PC-9 (cell line): ENCODE data around the gene SELENOF. TPM values are rescaled to one million over a fixed set of nuclear protein-coding genes. Genes with fewer than 3 reads are reported as not detected.

Experiments used
- BruUV-seq: library from RNA; stranded (reverse); fragments of 400-500 nt; replicated peaks from 2 replicates; lab custom pipeline; 2021; lab: Mats Ljungman, UMichigan
- CTCF ChIA-PET: fragments of 300-600 bp; sonication (Branson Sonifier 250); formaldehyde crosslinking; loops from one replicate; lab custom pipeline; 2022; ENCODE audit warnings: antibody characterized with exemption; lab: Charles Lee
- POLR2A ChIA-PET: fragments of 300-600 bp; sonication (Branson Sonifier 250); formaldehyde crosslinking; loops from one replicate; lab custom pipeline; 2022; ENCODE audit warnings: antibody characterized with exemption; ENCODE audit not compliant: unreplicated experiment; lab: Charles Lee
- DNase-seq, 2 experiments: peaks; one replicate each; pipeline versions ENCODE4 v3.0.0 to v3.0.0-alpha.2; 2015 to 2022; ENCODE audit warnings: mixed read lengths in 1 of 2
- H2AFZ ChIP-seq: fragments of 200-600 bp; sonication (generic); 2 replicates; pipeline ENCODE4 v1.8.1; 2017; ENCODE audit warnings: antibody characterized with exemption
- H3F3A ChIP-seq: fragments of 200-600 bp; sonication (generic); 2 replicates; pipeline ENCODE4 v1.8.1; 2017; ENCODE audit warnings: antibody characterized with exemption, mild to moderate bottlenecking, low read depth; ENCODE audit not compliant: insufficient read depth
- H3K27ac ChIP-seq: fragments of 200-600 bp; sonication (generic); 2 replicates; pipeline ENCODE4 v1.6.1; 2016; ENCODE audit warnings: mixed run types
- H3K27me3 ChIP-seq: fragments of 200-600 bp; sonication (generic); 2 replicates; pipeline ENCODE4 v1.6.1; 2016; ENCODE audit warnings: low read depth, mixed run types; ENCODE audit not compliant: insufficient read depth
- H3K36me3 ChIP-seq: fragments of 200-600 bp; sonication (generic); 2 replicates; pipeline ENCODE4 v1.6.1; 2016; ENCODE audit warnings: low read depth, mixed run types
- H3K4me1 ChIP-seq: fragments of 200-600 bp; sonication (generic); replicated peaks from 2 replicates; pipeline ENCODE4 v1.6.1; 2016; ENCODE audit warnings: mixed run types; ENCODE audit not compliant: insufficient read depth
- H3K4me2 ChIP-seq: fragments of 200-600 bp; sonication (generic); 2 replicates; pipeline ENCODE4 v1.6.1; 2017; ENCODE audit warnings: mixed run types
- H3K4me3 ChIP-seq: fragments of 200-600 bp; sonication (generic); 2 replicates; pipeline ENCODE4 v1.6.1; 2016; ENCODE audit warnings: mixed run types
- H3K79me2 ChIP-seq: fragments of 200-600 bp; sonication (generic); 2 replicates; pipeline ENCODE4 v1.6.1; 2017; ENCODE audit warnings: low read depth, mixed run types
- H3K9me2 ChIP-seq: fragments of 200-600 bp; sonication (generic); 2 replicates; pipeline ENCODE4 v1.8.1; 2017; ENCODE audit warnings: mild to moderate bottlenecking; ENCODE audit not compliant: insufficient read depth
- H3K9me3 ChIP-seq: fragments of 200-600 bp; sonication (generic); 2 replicates; pipeline ENCODE4 v1.8.1; 2016; ENCODE audit warnings: low read depth; ENCODE audit not compliant: insufficient read depth
- H4K20me1 ChIP-seq: fragments of 200-600 bp; sonication (generic); 2 replicates; pipeline ENCODE4 v1.8.1; 2017; ENCODE audit not compliant: insufficient read depth
- EZH2 ChIP-seq: fragments of 200-600 bp; sonication (generic); IDR thresholded peaks from 2 replicates; pipeline ENCODE4 v1.8.0; 2017; ENCODE audit warnings: antibody characterized with exemption, low read depth
- intact Hi-C: fragments of 100-400 bp; cut with micrococcal nuclease; formaldehyde crosslinking; loops from one replicate; pipeline ENCODE4 v1.10.0; 2022; ENCODE audit not compliant: unreplicated experiment
- total RNA-seq: library from RNA; stranded (reverse); gene quantifications from 2 replicates; pipeline ENCODE4 v1.2.3, GENCODE V29; 2021
- TF ChIP-seq, protein P1 (sequence below): fragments of 200-600 bp; sonication (generic); conservative IDR thresholded peaks from 2 replicates; pipeline ENCODE4 v1.6.1; 2017; ENCODE audit warnings: mixed run types, antibody characterized with exemption, mild to moderate bottlenecking, moderate library complexity

Gene SELENOF
- total RNA-seq, 1 experiment from 2014 or later, result 137 TPM

- no peak for DNase-seq
- peaks cover 7% of the 10 kb centered on the region for H3F3A ChIP-seq
- H3K4me2 ChIP-seq, result no peak overlapping the region
- no peaks in the 10 kb centered on the region for H4K20me1 ChIP-seq
- intact Hi-C loops, result no loop called here
- CTCF ChIA-PET, result no interaction called here
- H3K4me1 ChIP-seq, result peaks cover 13% of the 10 kb centered on the region
- no peaks in the 10 kb centered on the region for H3K36me3 ChIP-seq
- peaks cover 8% of the 10 kb centered on the region; the same call in 1 of the 2 replicates for H3K27me3 ChIP-seq
- BruUV-seq, result no TSS peak
- no peaks in the 10 kb centered on the region for H3K9me3 ChIP-seq
- H2AFZ ChIP-seq, result no peak overlapping the region
- no peaks in the 10 kb centered on the region for H3K9me2 ChIP-seq
- no peak overlapping the region for H3K27ac ChIP-seq
- no peak overlapping the region for H3K4me3 ChIP-seq
- POLR2A ChIA-PET, result no interaction called here
- TF ChIP-seq EZH2, result no peak
- TF ChIP-seq, protein P1, sequence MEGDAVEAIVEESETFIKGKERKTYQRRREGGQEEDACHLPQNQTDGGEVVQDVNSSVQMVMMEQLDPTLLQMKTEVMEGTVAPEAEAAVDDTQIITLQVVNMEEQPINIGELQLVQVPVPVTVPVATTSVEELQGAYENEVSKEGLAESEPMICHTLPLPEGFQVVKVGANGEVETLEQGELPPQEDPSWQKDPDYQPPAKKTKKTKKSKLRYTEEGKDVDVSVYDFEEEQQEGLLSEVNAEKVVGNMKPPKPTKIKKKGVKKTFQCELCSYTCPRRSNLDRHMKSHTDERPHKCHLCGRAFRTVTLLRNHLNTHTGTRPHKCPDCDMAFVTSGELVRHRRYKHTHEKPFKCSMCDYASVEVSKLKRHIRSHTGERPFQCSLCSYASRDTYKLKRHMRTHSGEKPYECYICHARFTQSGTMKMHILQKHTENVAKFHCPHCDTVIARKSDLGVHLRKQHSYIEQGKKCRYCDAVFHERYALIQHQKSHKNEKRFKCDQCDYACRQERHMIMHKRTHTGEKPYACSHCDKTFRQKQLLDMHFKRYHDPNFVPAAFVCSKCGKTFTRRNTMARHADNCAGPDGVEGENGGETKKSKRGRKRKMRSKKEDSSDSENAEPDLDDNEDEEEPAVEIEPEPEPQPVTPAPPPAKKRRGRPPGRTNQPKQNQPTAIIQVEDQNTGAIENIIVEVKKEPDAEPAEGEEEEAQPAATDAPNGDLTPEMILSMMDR, result no peak
- H3K79me2 ChIP-seq, result no peaks in the 10 kb centered on the region
Measured at GRCh38 chr1:86825319-86825718, 88.6 kb downstream of the SELENOF start.

DNA sequence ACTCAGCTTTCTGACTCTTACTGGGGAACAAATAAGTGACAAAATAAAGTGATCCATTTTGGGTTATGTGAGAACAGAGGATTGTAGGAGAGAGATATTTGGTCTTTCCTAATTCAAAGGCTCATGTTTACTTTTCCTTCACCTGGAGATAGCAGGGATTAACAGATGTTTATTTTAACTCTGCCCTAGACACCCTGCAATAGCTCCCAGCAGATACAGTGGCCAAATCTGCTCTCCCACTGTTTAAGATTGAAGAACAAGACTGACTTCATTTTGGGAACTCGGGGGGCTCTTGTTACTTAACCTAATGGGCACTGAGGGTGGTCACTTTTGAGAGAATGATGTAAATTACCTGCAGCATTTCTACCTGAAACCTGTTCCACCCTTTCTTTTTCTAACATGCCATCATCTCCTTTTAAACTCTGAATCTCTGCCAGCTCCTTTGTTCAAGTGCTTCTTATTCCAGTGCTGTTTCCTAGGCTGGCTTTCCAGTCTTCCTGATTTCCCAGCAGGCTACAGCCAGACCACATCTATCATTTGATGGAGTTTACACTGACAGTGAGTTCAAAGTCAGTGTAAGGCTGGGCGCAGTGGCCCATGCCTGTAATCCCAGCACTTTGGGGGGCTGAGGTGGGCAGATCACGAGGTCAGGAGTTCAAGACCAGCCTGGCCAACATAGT, 90.0 kb downstream of the SELENOF start:
- TF ChIP-seq, protein P1, result no peak
- TF ChIP-seq EZH2, result no peak
- Histone ChIP-seq H3K9me3 (no peaks in the 10 kb centered on the region), H3K79me2 (no peaks in the 10 kb centered on the region), H3K27me3 (peaks cover 8% of the 10 kb centered on the region; the same call in 1 of the 2 replicates), H3K27ac (no peak overlapping the region), H3K4me3 (no peak overlapping the region), H3K4me2 (peak overlapping the region; percentile 47), H3K36me3 (no peaks in the 10 kb centered on the region), H3K9me2 (no peaks in the 10 kb centered on the region), H4K20me1 (no peaks in the 10 kb centered on the region), H3F3A (peaks cover 7% of the 10 kb centered on the region), H3K4me1 (peaks cover 13% of the 10 kb centered on the region), H2AFZ (no peak overlapping the region)
- BruUV-seq, result no TSS peak
- intact Hi-C loops, result no loop called here
- CTCF ChIA-PET, result no interaction called here
- POLR2A ChIA-PET, result no interaction called here
- peak in 1 of 2 experiments; percentile 36 for DNase-seq

- TF ChIP-seq EZH2, result no peak
- TF ChIP-seq, protein P1, result no peak
- no peak overlapping the region for H3K4me3 ChIP-seq
- no peaks in the 10 kb centered on the region for H3K79me2 ChIP-seq
- H3F3A ChIP-seq, result peaks cover 7% of the 10 kb centered on the region
- ChIA-PET CTCF (no interaction called here), POLR2A (no interaction called here)
- intact Hi-C loops, result no loop called here
- no peak overlapping the region for H3K27ac ChIP-seq
- H3K27me3 ChIP-seq, result peaks cover 8% of the 10 kb centered on the region; the same call in 1 of the 2 replicates
- no peaks in the 10 kb centered on the region for H3K36me3 ChIP-seq
- H4K20me1 ChIP-seq, result no peaks in the 10 kb centered on the region
- no TSS peak for BruUV-seq
- H3K9me2 ChIP-seq, result no peaks in the 10 kb centered on the region
- H3K4me2 ChIP-seq, result peak overlapping the region; percentile 47
- DNase-seq, result no peak
- peaks cover 13% of the 10 kb centered on the region for H3K4me1 ChIP-seq
- H3K9me3 ChIP-seq, result no peaks in the 10 kb centered on the region
- no peak overlapping the region for H2AFZ ChIP-seq
Measured at GRCh38 chr1:86823386-86823785, 90.5 kb downstream of the SELENOF start.
